ENCODE measurements around the gene MAFB.

DNA sequence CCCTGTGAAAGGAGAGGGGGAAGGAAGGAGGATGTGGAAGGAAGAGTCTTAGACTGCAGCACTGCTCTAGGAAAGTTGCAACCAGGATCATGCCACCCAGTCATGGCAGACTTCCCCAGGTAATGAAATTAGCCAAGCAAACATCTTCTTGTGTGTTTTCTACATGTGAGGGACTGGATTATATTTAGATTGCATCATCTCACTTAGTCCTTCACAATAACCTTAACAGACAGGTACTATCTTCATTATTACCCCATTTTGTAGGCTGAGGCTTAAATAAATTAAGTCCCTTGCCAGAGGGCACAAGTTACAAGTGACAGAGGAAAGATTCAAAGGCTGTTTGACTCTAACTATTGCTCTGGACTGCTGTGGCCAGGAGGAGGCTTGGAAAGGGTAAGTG lies 9.7 kb upstream of the MAFB start:
- no peak for TF ChIP-seq EZH2 (IDR thresholded peaks at IDR 0.05; ENCODE audit: borderline replicate concordance, low read length)
- TF ChIP-seq, protein P1, sequence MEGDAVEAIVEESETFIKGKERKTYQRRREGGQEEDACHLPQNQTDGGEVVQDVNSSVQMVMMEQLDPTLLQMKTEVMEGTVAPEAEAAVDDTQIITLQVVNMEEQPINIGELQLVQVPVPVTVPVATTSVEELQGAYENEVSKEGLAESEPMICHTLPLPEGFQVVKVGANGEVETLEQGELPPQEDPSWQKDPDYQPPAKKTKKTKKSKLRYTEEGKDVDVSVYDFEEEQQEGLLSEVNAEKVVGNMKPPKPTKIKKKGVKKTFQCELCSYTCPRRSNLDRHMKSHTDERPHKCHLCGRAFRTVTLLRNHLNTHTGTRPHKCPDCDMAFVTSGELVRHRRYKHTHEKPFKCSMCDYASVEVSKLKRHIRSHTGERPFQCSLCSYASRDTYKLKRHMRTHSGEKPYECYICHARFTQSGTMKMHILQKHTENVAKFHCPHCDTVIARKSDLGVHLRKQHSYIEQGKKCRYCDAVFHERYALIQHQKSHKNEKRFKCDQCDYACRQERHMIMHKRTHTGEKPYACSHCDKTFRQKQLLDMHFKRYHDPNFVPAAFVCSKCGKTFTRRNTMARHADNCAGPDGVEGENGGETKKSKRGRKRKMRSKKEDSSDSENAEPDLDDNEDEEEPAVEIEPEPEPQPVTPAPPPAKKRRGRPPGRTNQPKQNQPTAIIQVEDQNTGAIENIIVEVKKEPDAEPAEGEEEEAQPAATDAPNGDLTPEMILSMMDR (conservative IDR thresholded peaks at IDR 0.05 in 1 of 2, IDR thresholded peaks at IDR 0.05 in 1 of 2; ENCODE audit: extremely low read depth in 1 of 2, insufficient read depth in 1 of 2, low read depth in 1 of 2, low read length in 2 of 2), result no peak
